Gastrocnemius medialis (tissue), 4 donors: Measurements from ENCODE around the gene CPNE7. TPM values are rescaled to one million over a fixed set of nuclear protein-coding genes. Genes with fewer than 3 reads are reported as not detected.

Experiments used
- ATAC-seq, 2 donors: fragments of 150-250 bp; one replicate each; pipeline ENCODE4 v1.9.1; 2016
- DNase-seq, 2 donors: peaks; one replicate each; pipeline ENCODE4 v3.0.0-alpha.2; 2019
- H3K27ac ChIP-seq, 4 donors: fragments of 200-600 bp; sonication (generic); 1 replicate in 1 of 4; 2 replicates in 3 of 4; pipeline ENCODE4 v1.5.1; 2016 to 2018; ENCODE audit warnings: mild to moderate bottlenecking in 2 of 4, moderate library complexity in 1 of 4
- H3K27me3 ChIP-seq, 3 donors: fragments of 200-600 bp; sonication (generic) in 2 of 3; 1 replicate in 1 of 3; 2 replicates in 2 of 3; pipeline versions ENCODE4 v1.5.1 to v1.6.0; 2016 to 2019; ENCODE audit warnings: mild to moderate bottlenecking in 1 of 3, moderate library complexity in 1 of 3
- H3K36me3 ChIP-seq, 2 donors: fragments of 200-600 bp; sonication (generic) in 1 of 2; one replicate each; pipeline ENCODE4 v1.5.1; 2017 to 2018
- H3K4me1 ChIP-seq, 2 donors: fragments of 200-600 bp; sonication (generic) in 1 of 2; one replicate each; pipeline ENCODE4 v1.5.1; 2016 to 2017; ENCODE audit warnings: mild to moderate bottlenecking in 2 of 2
- H3K4me3 ChIP-seq, 4 donors: fragments of 200-600 bp; sonication (generic) in 3 of 4; 1 replicate in 1 of 4; 2 replicates in 3 of 4; pipeline ENCODE4 v1.5.1; 2016 to 2019; ENCODE audit warnings: mild to moderate bottlenecking in 2 of 4
- H3K9me3 ChIP-seq, 3 donors: fragments of 200-600 bp; sonication (generic) in 2 of 3; 1 replicate in 1 of 3; 2 replicates in 2 of 3; pipeline ENCODE4 v1.5.1; 2016 to 2019
- CTCF ChIP-seq, 5 experiments: fragments of 450-650 bp in 3 of 5; fragments of 200-600 bp in 2 of 5; sonication (generic) in 2 of 5; IDR thresholded peaks in 4 of 5; conservative IDR thresholded peaks in 1 of 5; 1 replicate in 4 of 5; 2 replicates in 1 of 5; pipeline ENCODE4 v1.5.1; 2016 to 2019; ENCODE audit warnings: antibody characterized with exemption in 5 of 5, mild to moderate bottlenecking in 3 of 5, moderate library complexity in 3 of 5
- POLR2A ChIP-seq, 2 donors: fragments of 450-650 bp; IDR thresholded peaks; one replicate each; pipeline ENCODE4 v1.6.1; 2017; ENCODE audit warnings: antibody characterized with exemption in 2 of 2, mild to moderate bottlenecking in 2 of 2, moderate library complexity in 2 of 2
- in situ Hi-C, 4 donors: fragments of 200-750 bp; cut with MboI; loops; one replicate each; pipeline versions ENCODE4 v1.15.0 to v1.8.0; 2017; ENCODE audit warnings: low sequenced_read_pairs in 4 of 4
- intact Hi-C: fragments of 100-400 bp; cut with DNase I; formaldehyde crosslinking; loops from one replicate; pipeline ENCODE4 v1.15.1; 2023; ENCODE audit warnings: low total_unique reads
- total RNA-seq, 4 donors: library from RNA; depleted of rRNA; stranded (reverse); fragments of >200 nt; gene quantifications; one replicate each; pipeline versions ENCODE4 v1.1.0 to v1.2.3, GENCODE V29; 2016

The CPNE7 gene
- total RNA-seq, 4 donors from 2014 or later = not detected

GRCh38 chr16:89589241-89589926, 13.8 kb downstream of the CPNE7 start:
- Histone ChIP-seq H3K27ac (no peak overlapping the region), H3K4me1 (no peaks in the 10 kb centered on the region), H3K27me3 (no peaks in the 10 kb centered on the region), H3K36me3 (no peaks in the 10 kb centered on the region), H3K9me3 (no peaks in the 10 kb centered on the region), H3K4me3 (no peak overlapping the region)
- intact Hi-C loops = no loop called here
- TF ChIP-seq POLR2A (IDR thresholded peaks at IDR 0.05) (no peak), CTCF (IDR thresholded peaks at IDR 0.05 in 4 of 5, conservative IDR thresholded peaks at IDR 0.05 in 1 of 5) (no peak)
- no peak for DNase-seq
- ATAC-seq = no peak
- in situ Hi-C loops = no loop called here

GRCh38 chr16:89593841-89594240, 18.3 kb downstream of the CPNE7 start:
- Histone ChIP-seq H3K9me3 (no peaks in the 10 kb centered on the region), H3K4me1 (no peaks in the 10 kb centered on the region), H3K36me3 (no peaks in the 10 kb centered on the region), H3K4me3 (no peak overlapping the region), H3K27me3 (no peaks in the 10 kb centered on the region), H3K27ac (no peak overlapping the region)
- TF ChIP-seq POLR2A (IDR thresholded peaks at IDR 0.05) = no peak
- TF ChIP-seq CTCF (IDR thresholded peaks at IDR 0.05 in 4 of 5, conservative IDR thresholded peaks at IDR 0.05 in 1 of 5) = no peak
- DNase-seq (no peak), ATAC-seq (no peak)
- in situ Hi-C loops (no loop called here), intact Hi-C loops (no loop called here)

- Histone ChIP-seq H3K4me3 (no peak overlapping the region), H3K27ac (no peak overlapping the region), H3K9me3 (no peaks in the 10 kb centered on the region), H3K36me3 (no peaks in the 10 kb centered on the region), H3K27me3 (no peaks in the 10 kb centered on the region), H3K4me1 (no peaks in the 10 kb centered on the region)
- ATAC-seq (no peak), DNase-seq (no peak)
- in situ Hi-C loops (no loop called here), intact Hi-C loops (no loop called here)
- TF ChIP-seq CTCF (IDR thresholded peaks at IDR 0.05 in 4 of 5, conservative IDR thresholded peaks at IDR 0.05 in 1 of 5) (no peak), POLR2A (IDR thresholded peaks at IDR 0.05) (no peak)
Measured at GRCh38 chr16:89595330-89596060, 19.9 kb downstream of the CPNE7 start.

GRCh38 chr16:89596061-89596689, 20.6 kb downstream of the CPNE7 start:
- H3K27me3 ChIP-seq = no peaks in the 10 kb centered on the region
- H3K27ac ChIP-seq = no peak overlapping the region
- no peaks in the 10 kb centered on the region for H3K4me1 ChIP-seq
- H3K36me3 ChIP-seq = no peaks in the 10 kb centered on the region
- no peak for TF ChIP-seq CTCF (IDR thresholded peaks at IDR 0.05 in 4 of 5, conservative IDR thresholded peaks at IDR 0.05 in 1 of 5)
- TF ChIP-seq POLR2A (IDR thresholded peaks at IDR 0.05) = no peak
- ATAC-seq = no peak
- H3K9me3 ChIP-seq = no peaks in the 10 kb centered on the region
- in situ Hi-C loops = no loop called here
- no peak for DNase-seq
- H3K4me3 ChIP-seq = no peak overlapping the region
- intact Hi-C loops = no loop called here
